ENCODE results near the gene ZNF385D. TPM values are rescaled to one million over a fixed set of nuclear protein-coding genes. Genes with fewer than 3 reads are reported as not detected.

Gene ZNF385D
- polyA plus RNA-seq, 1 of the 3 experiments (the other 2 are of a cell fraction) = 1.8 TPM

DNA sequence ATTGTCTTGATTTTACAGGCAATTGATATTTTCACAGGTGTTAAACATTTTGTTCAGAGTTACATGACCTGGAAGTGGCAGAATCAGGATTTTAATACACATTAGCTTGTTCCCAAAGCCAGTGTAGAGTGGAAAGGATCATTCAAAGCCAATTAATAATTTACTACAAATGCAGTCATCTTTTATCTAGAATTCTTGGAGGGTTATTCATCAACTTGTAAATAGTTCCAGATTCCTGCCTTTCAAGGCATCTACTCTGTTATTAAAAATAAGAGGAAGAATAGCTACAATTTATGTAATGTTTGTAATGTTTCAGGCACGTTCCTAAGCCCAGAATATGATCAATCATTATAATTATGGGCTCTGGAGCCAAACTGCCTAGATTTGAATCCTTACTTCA lies 358.5 kb downstream of the ZNF385D start:
- H3K27me3 ChIP-seq (ENCODE audit: insufficient read depth) = no peaks in the 10 kb centered on the region
- no peak overlapping the region for H3K4me2 ChIP-seq
- no peaks in the 10 kb centered on the region for H3K9me2 ChIP-seq
- H3F3A ChIP-seq (replicated peaks; ENCODE audit: insufficient read depth) = no peaks in the 10 kb centered on the region
- no peak overlapping the region for H3K4me3 ChIP-seq (ENCODE audit: low read depth in 2 of 2, low read length in 1 of 2)
- no peaks in the 10 kb centered on the region for H3K36me3 ChIP-seq (replicated peaks in 1 of 2; ENCODE audit: control insufficient read depth in 1 of 2, insufficient read depth in 2 of 2, low read length in 1 of 2)
- WGBS (ENCODE audit: low lambda C conversion rate) = 14% methylated on average over 1 of the region's 1 CpG
- no peaks in the 10 kb centered on the region for H3K4me1 ChIP-seq (ENCODE audit: control insufficient read depth in 1 of 2, insufficient read depth in 2 of 2, low read depth in 1 of 2, low read length in 1 of 2)
- H2AFZ ChIP-seq (ENCODE audit: low read depth) = no peak overlapping the region
- H3K79me2 ChIP-seq (ENCODE audit: insufficient read depth) = no peaks in the 10 kb centered on the region
- POLR2A ChIA-PET = no interaction called here
- H3K9me3 ChIP-seq = no peaks in the 10 kb centered on the region
- H3K9ac ChIP-seq = no peak overlapping the region
- H3K27ac ChIP-seq (ENCODE audit: low read depth in 2 of 2, low read length in 1 of 2) = no peak overlapping the region
- no peak for DNase-seq
- no peaks in the 10 kb centered on the region for H4K20me1 ChIP-seq (ENCODE audit: insufficient read depth)
- TF ChIP-seq YY1 (IDR thresholded peaks at IDR 0.05; ENCODE audit: low read depth) (no peak), RXRA (IDR thresholded peaks at IDR 0.05; ENCODE audit: borderline replicate concordance, low read depth) (no peak), RFX5 (IDR thresholded peaks at IDR 0.05; ENCODE audit: low read length) (no peak), CTCF (IDR thresholded peaks at IDR 0.05) (no peak), TAF1 (IDR thresholded peaks at IDR 0.05; ENCODE audit: borderline replicate concordance, low read depth, low read length) (no peak), JUND (IDR thresholded peaks at IDR 0.05) (no peak), MAX (IDR thresholded peaks at IDR 0.05; ENCODE audit: low read depth) (no peak), NRF1 (IDR thresholded peaks at IDR 0.05; ENCODE audit: low read depth, low read length) (no peak), PBX3 (IDR thresholded peaks at IDR 0.05) (no peak), RCOR1 (IDR thresholded peaks at IDR 0.05; ENCODE audit: low read length) (no peak), GATA2 (CRISPR knock-in tag; IDR thresholded peaks at IDR 0.05) (no peak), MXI1 (IDR thresholded peaks at IDR 0.05; ENCODE audit: low read depth, low read length) (no peak), FOXJ3 (CRISPR knock-in tag; IDR thresholded peaks at IDR 0.05) (no peak), RAD21 (IDR thresholded peaks at IDR 0.05; ENCODE audit: low read length) (no peak), TCF12 (IDR thresholded peaks at IDR 0.05) (no peak), USF2 (IDR thresholded peaks at IDR 0.05; ENCODE audit: borderline replicate concordance, low read depth, low read length) (no peak)
- TF ChIP-seq, protein P1, sequence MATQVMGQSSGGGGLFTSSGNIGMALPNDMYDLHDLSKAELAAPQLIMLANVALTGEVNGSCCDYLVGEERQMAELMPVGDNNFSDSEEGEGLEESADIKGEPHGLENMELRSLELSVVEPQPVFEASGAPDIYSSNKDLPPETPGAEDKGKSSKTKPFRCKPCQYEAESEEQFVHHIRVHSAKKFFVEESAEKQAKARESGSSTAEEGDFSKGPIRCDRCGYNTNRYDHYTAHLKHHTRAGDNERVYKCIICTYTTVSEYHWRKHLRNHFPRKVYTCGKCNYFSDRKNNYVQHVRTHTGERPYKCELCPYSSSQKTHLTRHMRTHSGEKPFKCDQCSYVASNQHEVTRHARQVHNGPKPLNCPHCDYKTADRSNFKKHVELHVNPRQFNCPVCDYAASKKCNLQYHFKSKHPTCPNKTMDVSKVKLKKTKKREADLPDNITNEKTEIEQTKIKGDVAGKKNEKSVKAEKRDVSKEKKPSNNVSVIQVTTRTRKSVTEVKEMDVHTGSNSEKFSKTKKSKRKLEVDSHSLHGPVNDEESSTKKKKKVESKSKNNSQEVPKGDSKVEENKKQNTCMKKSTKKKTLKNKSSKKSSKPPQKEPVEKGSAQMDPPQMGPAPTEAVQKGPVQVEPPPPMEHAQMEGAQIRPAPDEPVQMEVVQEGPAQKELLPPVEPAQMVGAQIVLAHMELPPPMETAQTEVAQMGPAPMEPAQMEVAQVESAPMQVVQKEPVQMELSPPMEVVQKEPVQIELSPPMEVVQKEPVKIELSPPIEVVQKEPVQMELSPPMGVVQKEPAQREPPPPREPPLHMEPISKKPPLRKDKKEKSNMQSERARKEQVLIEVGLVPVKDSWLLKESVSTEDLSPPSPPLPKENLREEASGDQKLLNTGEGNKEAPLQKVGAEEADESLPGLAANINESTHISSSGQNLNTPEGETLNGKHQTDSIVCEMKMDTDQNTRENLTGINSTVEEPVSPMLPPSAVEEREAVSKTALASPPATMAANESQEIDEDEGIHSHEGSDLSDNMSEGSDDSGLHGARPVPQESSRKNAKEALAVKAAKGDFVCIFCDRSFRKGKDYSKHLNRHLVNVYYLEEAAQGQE (IDR thresholded peaks at IDR 0.05; ENCODE audit: low read depth, low read length) = no peak
- TF ChIP-seq, protein P2, sequence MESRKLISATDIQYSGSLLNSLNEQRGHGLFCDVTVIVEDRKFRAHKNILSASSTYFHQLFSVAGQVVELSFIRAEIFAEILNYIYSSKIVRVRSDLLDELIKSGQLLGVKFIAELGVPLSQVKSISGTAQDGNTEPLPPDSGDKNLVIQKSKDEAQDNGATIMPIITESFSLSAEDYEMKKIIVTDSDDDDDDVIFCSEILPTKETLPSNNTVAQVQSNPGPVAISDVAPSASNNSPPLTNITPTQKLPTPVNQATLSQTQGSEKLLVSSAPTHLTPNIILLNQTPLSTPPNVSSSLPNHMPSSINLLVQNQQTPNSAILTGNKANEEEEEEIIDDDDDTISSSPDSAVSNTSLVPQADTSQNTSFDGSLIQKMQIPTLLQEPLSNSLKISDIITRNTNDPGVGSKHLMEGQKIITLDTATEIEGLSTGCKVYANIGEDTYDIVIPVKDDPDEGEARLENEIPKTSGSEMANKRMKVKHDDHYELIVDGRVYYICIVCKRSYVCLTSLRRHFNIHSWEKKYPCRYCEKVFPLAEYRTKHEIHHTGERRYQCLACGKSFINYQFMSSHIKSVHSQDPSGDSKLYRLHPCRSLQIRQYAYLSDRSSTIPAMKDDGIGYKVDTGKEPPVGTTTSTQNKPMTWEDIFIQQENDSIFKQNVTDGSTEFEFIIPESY (IDR thresholded peaks at IDR 0.05; ENCODE audit: borderline replicate concordance, low read depth) = no peak
- CTCF ChIA-PET = no interaction called here

Measured in SK-N-SH (cell line).